NT2/D1 (cell line): ENCODE results near the gene DMRTA1.

Experiments used
- DNase-seq: peaks from one replicate; pipeline ENCODE4 v3.0.0-alpha.2; 2011; ENCODE audit warnings: low read depth, low spot score
- H3K27me3 ChIP-seq: 2 replicates; pipeline ENCODE4 v1.6.0; 2011; ENCODE audit warnings: mild to moderate bottlenecking; ENCODE audit not compliant: insufficient read length, insufficient read depth
- H3K36me3 ChIP-seq: 2 replicates; pipeline ENCODE4 v1.6.1; 2011; ENCODE audit warnings: mild to moderate bottlenecking, low read length, mixed read lengths; ENCODE audit not compliant: insufficient read depth, insufficient read length
- H3K4me1 ChIP-seq: 2 replicates; pipeline ENCODE4 v1.5.1; 2011; ENCODE audit not compliant: insufficient read depth, insufficient read length
- H3K4me3 ChIP-seq: 2 replicates; pipeline ENCODE4 v1.5.1; 2011; ENCODE audit warnings: low read depth; ENCODE audit not compliant: insufficient read length
- H3K9ac ChIP-seq: 2 replicates; pipeline ENCODE4 v1.6.0; 2011; ENCODE audit warnings: low read depth; ENCODE audit not compliant: insufficient read length
- H3K9me3 ChIP-seq: 2 replicates; pipeline ENCODE4 v1.5.1; 2011; ENCODE audit warnings: mild to moderate bottlenecking, low read length; ENCODE audit not compliant: insufficient read depth
- SUZ12 ChIP-seq: IDR thresholded peaks from 2 replicates; pipeline ENCODE4 v1.6.1; 2011; ENCODE audit not compliant: insufficient read length, insufficient read depth; ENCODE audit errors: extremely low read depth
- YY1 ChIP-seq: IDR thresholded peaks from 2 replicates; pipeline ENCODE4 v1.6.1; 2011; ENCODE audit not compliant: insufficient read length, insufficient read depth
- ZNF274 ChIP-seq: IDR thresholded peaks from 2 replicates; pipeline ENCODE4 v1.6.1; 2011; ENCODE audit warnings: mild to moderate bottlenecking, low read depth, low read length

Gene DMRTA1

GRCh38 chr9:22446950-22447617 lies 460 bp downstream of the DMRTA1 start:
- Histone ChIP-seq H3K36me3 (peaks cover 7% of the 10 kb centered on the region), H3K27me3 (no peaks in the 10 kb centered on the region), H3K4me1 (no peaks in the 10 kb centered on the region), H3K4me3 (peak overlapping the region; percentile 79), H3K9me3 (peaks cover 8% of the 10 kb centered on the region; the same call in 1 of the 2 replicates), H3K9ac (peak overlapping the region; percentile 94)
- peak; percentile 52 for DNase-seq
- TF ChIP-seq YY1: peak; percentile 54
- TF ChIP-seq ZNF274: no peak
- TF ChIP-seq SUZ12: no peak

GRCh38 chr9:22447618-22448305 lies 1.1 kb downstream of the DMRTA1 start:
- DNase-seq: no peak
- Histone ChIP-seq H3K4me3 (peak overlapping the region; percentile 79), H3K9me3 (peaks cover 8% of the 10 kb centered on the region; the same call in 1 of the 2 replicates), H3K27me3 (no peaks in the 10 kb centered on the region), H3K36me3 (peaks cover 7% of the 10 kb centered on the region), H3K4me1 (no peaks in the 10 kb centered on the region), H3K9ac (peak overlapping the region; percentile 94)
- no peak for TF ChIP-seq YY1
- no peak for TF ChIP-seq ZNF274
- TF ChIP-seq SUZ12: no peak

GRCh38 chr9:22449719-22450118 lies 3.1 kb downstream of the DMRTA1 start:
- no peak overlapping the region for H3K4me3 ChIP-seq

GRCh38 chr9:22452415-22453010 lies 5.9 kb downstream of the DMRTA1 start:
- Histone ChIP-seq H3K4me1 (no peaks in the 10 kb centered on the region), H3K9ac (no peak overlapping the region), H3K36me3 (peaks cover 7% of the 10 kb centered on the region), H3K27me3 (no peaks in the 10 kb centered on the region), H3K4me3 (no peak overlapping the region), H3K9me3 (no peaks in the 10 kb centered on the region)
- DNase-seq: peak; percentile 6
- TF ChIP-seq YY1 (no peak), SUZ12 (no peak), ZNF274 (no peak)

More at GRCh38 chr9:22449719-22450118, 3.1 kb downstream of the DMRTA1 start:
- H3K36me3 ChIP-seq: peaks cover 7% of the 10 kb centered on the region
- DNase-seq: no peak
- H3K4me1 ChIP-seq: no peaks in the 10 kb centered on the region
- no peaks in the 10 kb centered on the region for H3K27me3 ChIP-seq
- TF ChIP-seq SUZ12 (no peak), ZNF274 (no peak), YY1 (no peak)
- H3K9me3 ChIP-seq: no peaks in the 10 kb centered on the region
- no peak overlapping the region for H3K9ac ChIP-seq

- no peak for DNase-seq
- TF ChIP-seq ZNF274: no peak
- no peak for TF ChIP-seq SUZ12
- TF ChIP-seq YY1: no peak
- Histone ChIP-seq H3K4me3 (no peak overlapping the region), H3K27me3 (no peaks in the 10 kb centered on the region), H3K9me3 (no peaks in the 10 kb centered on the region), H3K9ac (no peak overlapping the region), H3K36me3 (peaks cover 7% of the 10 kb centered on the region), H3K4me1 (no peaks in the 10 kb centered on the region)
Measured at GRCh38 chr9:22454016-22454415, 7.4 kb downstream of the DMRTA1 start.

GRCh38 chr9:22455181-22455580 lies 8.6 kb downstream of the DMRTA1 start:
- H3K27me3 ChIP-seq: no peaks in the 10 kb centered on the region
- TF ChIP-seq SUZ12: no peak
- TF ChIP-seq ZNF274: no peak
- TF ChIP-seq YY1: no peak
- H3K36me3 ChIP-seq: peaks cover 7% of the 10 kb centered on the region
- no peaks in the 10 kb centered on the region for H3K4me1 ChIP-seq
- no peak overlapping the region for H3K9ac ChIP-seq
- no peak for DNase-seq
- no peaks in the 10 kb centered on the region for H3K9me3 ChIP-seq
- H3K4me3 ChIP-seq: no peak overlapping the region

- no peak overlapping the region for H3K4me3 ChIP-seq
- H3K4me1 ChIP-seq: no peaks in the 10 kb centered on the region
- H3K27me3 ChIP-seq: no peaks in the 10 kb centered on the region
- TF ChIP-seq SUZ12 (no peak), YY1 (no peak), ZNF274 (no peak)
- DNase-seq: no peak
- H3K9me3 ChIP-seq: no peaks in the 10 kb centered on the region
- H3K9ac ChIP-seq: no peak overlapping the region
- no peaks in the 10 kb centered on the region for H3K36me3 ChIP-seq
Measured at GRCh38 chr9:22457448-22457847, 10.8 kb downstream of the DMRTA1 start.
